Ovary (tissue), 3 donors: ENCODE data around the gene DNMBP.

Experiments
- EP300 ChIP-seq: sonication (generic); formaldehyde crosslinking; IDR thresholded peaks from one replicate; pipeline ENCODE4 v1.6.1; 2017; ENCODE audit warnings: antibody characterized with exemption
- POLR2A ChIP-seq: fragments of 450-650 bp; IDR thresholded peaks from one replicate; pipeline ENCODE4 v1.6.1; 2017; ENCODE audit warnings: antibody characterized with exemption, mild to moderate bottlenecking, moderate library complexity
- TF ChIP-seq, protein P1 (sequence below), 3 donors: fragments of 450-650 bp in 2 of 3; fragments of 200-600 bp in 1 of 3; IDR thresholded peaks; one replicate each; pipeline versions ENCODE4 v1.5.1 to v1.8.0; 2016 to 2022; ENCODE audit warnings: antibody characterized with exemption in 3 of 3, mild to moderate bottlenecking in 1 of 3
- donor health status: DM: no; HTN: no; CAD: no.

DNA sequence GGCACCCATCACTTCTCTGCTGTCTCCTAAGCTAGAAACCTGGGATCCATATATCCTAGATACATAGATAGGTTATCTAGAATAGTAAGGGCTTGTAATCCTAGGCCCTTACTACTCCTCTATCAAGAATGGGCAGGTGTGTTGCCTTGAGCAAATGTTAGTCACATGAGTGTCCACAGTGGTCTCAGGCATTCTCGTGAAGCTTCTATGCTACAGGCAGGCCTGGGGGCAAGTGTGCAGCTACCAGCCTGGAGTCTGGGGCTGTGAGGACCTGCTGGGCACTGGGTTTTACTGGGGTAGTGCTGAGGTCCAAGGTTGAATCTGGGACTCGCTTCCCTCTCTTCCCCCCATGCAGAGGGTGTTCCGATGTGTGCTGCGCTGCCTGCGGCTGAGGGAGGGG lies 135.9 kb downstream of the DNMBP start:
- TF ChIP-seq, protein P1, sequence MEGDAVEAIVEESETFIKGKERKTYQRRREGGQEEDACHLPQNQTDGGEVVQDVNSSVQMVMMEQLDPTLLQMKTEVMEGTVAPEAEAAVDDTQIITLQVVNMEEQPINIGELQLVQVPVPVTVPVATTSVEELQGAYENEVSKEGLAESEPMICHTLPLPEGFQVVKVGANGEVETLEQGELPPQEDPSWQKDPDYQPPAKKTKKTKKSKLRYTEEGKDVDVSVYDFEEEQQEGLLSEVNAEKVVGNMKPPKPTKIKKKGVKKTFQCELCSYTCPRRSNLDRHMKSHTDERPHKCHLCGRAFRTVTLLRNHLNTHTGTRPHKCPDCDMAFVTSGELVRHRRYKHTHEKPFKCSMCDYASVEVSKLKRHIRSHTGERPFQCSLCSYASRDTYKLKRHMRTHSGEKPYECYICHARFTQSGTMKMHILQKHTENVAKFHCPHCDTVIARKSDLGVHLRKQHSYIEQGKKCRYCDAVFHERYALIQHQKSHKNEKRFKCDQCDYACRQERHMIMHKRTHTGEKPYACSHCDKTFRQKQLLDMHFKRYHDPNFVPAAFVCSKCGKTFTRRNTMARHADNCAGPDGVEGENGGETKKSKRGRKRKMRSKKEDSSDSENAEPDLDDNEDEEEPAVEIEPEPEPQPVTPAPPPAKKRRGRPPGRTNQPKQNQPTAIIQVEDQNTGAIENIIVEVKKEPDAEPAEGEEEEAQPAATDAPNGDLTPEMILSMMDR (IDR thresholded peaks at IDR 0.05): no peak
- TF ChIP-seq POLR2A (no peak), EP300 (no peak)
